Measurements from ENCODE around the gene MAT2B. TPM values are rescaled to one million over a fixed set of nuclear protein-coding genes. Genes with fewer than 3 reads are reported as not detected.

Gene MAT2B
- total RNA-seq, 1 experiment from 2014 or later: 66.2 TPM

DNA sequence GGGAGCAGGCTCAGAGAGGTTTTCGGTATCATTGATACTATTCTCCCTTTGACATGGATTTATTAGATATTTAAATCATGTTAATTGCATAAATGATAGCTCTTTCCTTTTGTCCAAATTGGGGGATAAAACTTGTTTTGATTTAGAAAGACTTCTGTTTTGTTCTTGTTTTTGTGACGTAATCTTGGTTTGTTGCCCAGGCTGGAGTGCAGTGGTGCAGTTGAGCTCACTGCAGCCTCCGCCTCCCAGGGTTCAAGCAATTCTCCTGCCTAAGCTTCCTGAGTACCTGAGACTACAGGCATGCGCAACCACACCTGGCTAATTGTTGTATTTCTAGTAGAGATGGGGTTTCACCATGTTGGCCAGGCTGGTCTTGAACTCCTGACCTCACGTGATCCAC lies 7.1 kb downstream of the MAT2B start:
- H3K9me2 ChIP-seq (ENCODE audit: insufficient read depth): no peaks in the 10 kb centered on the region
- no peaks in the 10 kb centered on the region for H3K27me3 ChIP-seq (ENCODE audit: insufficient read depth, low read depth)
- intact Hi-C loops (cut with micrococcal nuclease; ENCODE audit: unreplicated experiment): no loop called here
- H3K4me2 ChIP-seq: no peak overlapping the region
- TF ChIP-seq, protein P1, sequence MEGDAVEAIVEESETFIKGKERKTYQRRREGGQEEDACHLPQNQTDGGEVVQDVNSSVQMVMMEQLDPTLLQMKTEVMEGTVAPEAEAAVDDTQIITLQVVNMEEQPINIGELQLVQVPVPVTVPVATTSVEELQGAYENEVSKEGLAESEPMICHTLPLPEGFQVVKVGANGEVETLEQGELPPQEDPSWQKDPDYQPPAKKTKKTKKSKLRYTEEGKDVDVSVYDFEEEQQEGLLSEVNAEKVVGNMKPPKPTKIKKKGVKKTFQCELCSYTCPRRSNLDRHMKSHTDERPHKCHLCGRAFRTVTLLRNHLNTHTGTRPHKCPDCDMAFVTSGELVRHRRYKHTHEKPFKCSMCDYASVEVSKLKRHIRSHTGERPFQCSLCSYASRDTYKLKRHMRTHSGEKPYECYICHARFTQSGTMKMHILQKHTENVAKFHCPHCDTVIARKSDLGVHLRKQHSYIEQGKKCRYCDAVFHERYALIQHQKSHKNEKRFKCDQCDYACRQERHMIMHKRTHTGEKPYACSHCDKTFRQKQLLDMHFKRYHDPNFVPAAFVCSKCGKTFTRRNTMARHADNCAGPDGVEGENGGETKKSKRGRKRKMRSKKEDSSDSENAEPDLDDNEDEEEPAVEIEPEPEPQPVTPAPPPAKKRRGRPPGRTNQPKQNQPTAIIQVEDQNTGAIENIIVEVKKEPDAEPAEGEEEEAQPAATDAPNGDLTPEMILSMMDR (conservative IDR thresholded peaks at IDR 0.05): no peak
- TF ChIP-seq EZH2 (IDR thresholded peaks at IDR 0.05; ENCODE audit: low read depth): no peak
- H2AFZ ChIP-seq: no peak overlapping the region
- peaks cover under 1% of the 10 kb centered on the region; the same call in 1 of the 2 replicates for H3K4me1 ChIP-seq (replicated peaks; ENCODE audit: insufficient read depth)
- H3K36me3 ChIP-seq (ENCODE audit: low read depth): peaks cover 37% of the 10 kb centered on the region
- 0 out of 2 replicates have a peak, but pooled peaks cover 6% of the 10 kb centered on the region for H4K20me1 ChIP-seq (ENCODE audit: insufficient read depth)
- DNase-seq: no peak
- H3K27ac ChIP-seq: no peak overlapping the region
- no peaks in the 10 kb centered on the region for H3F3A ChIP-seq (ENCODE audit: insufficient read depth, low read depth)
- no peak overlapping the region for H3K4me3 ChIP-seq
- BruUV-seq (replicated peaks): no TSS peak
- H3K79me2 ChIP-seq (ENCODE audit: low read depth): peaks cover 49% of the 10 kb centered on the region
- POLR2A ChIA-PET (ENCODE audit: unreplicated experiment): no interaction called here
- no peaks in the 10 kb centered on the region for H3K9me3 ChIP-seq (ENCODE audit: insufficient read depth, low read depth)
- CTCF ChIA-PET: no interaction called here

DNA sequence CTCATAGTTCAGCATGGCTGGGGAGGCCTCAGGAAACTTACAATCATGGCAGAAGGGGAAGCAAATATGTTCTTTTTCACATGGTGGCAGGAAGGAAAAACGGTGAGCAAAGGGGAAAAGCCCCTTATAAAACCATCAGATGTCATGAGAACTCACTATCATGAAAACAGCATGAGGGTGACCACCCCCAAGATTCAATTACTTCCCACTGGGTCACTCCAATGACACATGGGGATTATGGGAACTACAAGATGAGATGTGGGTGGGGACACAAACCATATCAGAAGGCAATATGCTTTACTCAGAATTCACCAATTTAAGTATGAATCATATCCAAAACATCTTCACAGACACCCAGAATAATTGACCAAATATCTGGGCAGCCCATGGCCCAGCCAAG lies 19.7 kb downstream of the MAT2B start:
- H3K36me3 ChIP-seq (ENCODE audit: low read depth): no peaks in the 10 kb centered on the region
- intact Hi-C loops (cut with micrococcal nuclease; ENCODE audit: unreplicated experiment): no loop called here
- POLR2A ChIA-PET (ENCODE audit: unreplicated experiment): no interaction called here

DNA sequence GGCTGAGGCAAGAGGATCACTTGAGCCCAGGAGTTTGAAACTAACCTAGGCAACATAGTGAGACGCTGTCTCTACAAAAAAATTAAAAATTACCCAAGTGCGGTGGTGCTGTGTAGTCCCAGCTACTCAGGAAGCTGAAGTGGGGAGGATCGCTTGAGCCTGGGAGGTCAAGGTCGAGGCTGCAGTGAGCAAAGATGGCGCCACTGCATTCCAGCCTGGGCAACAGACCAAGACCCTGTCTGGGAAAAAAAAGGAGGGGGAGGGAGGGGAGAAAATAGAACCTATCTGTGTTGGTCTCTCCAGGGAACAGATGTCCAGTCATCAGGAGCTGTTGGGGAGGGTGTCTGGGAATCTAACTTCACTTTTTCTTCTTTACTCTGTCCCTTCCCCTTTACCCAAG lies 24.3 kb downstream of the MAT2B start:
- no peak overlapping the region for H3K4me2 ChIP-seq
- H3F3A ChIP-seq (ENCODE audit: insufficient read depth, low read depth): no peaks in the 10 kb centered on the region
- H3K27me3 ChIP-seq (ENCODE audit: insufficient read depth, low read depth): peaks cover 50% of the 10 kb centered on the region
- DNase-seq: no peak
- ChIA-PET CTCF (no interaction called here), POLR2A (ENCODE audit: unreplicated experiment) (no interaction called here)
- intact Hi-C loops (cut with micrococcal nuclease; ENCODE audit: unreplicated experiment): no loop called here
- BruUV-seq (replicated peaks): no TSS peak
- no peaks in the 10 kb centered on the region for H3K4me1 ChIP-seq (replicated peaks; ENCODE audit: insufficient read depth)
- H3K9me3 ChIP-seq (ENCODE audit: insufficient read depth, low read depth): no peaks in the 10 kb centered on the region
- H3K79me2 ChIP-seq (ENCODE audit: low read depth): no peaks in the 10 kb centered on the region
- no peaks in the 10 kb centered on the region for H3K36me3 ChIP-seq (ENCODE audit: low read depth)
- H2AFZ ChIP-seq: no peak overlapping the region
- H3K4me3 ChIP-seq: no peak overlapping the region
- H4K20me1 ChIP-seq (ENCODE audit: insufficient read depth): no peaks in the 10 kb centered on the region
- TF ChIP-seq, protein P1 (conservative IDR thresholded peaks at IDR 0.05): no peak
- no peaks in the 10 kb centered on the region for H3K9me2 ChIP-seq (ENCODE audit: insufficient read depth)
- H3K27ac ChIP-seq: no peak overlapping the region

More for the DNA sequence above, 19.7 kb downstream of the MAT2B start:
- CTCF ChIA-PET: no interaction called here
- no TSS peak for BruUV-seq (replicated peaks)
- Histone ChIP-seq H3K4me3 (no peak overlapping the region), H3K27me3 (ENCODE audit: insufficient read depth, low read depth) (peaks cover 22% of the 10 kb centered on the region), H3F3A (ENCODE audit: insufficient read depth, low read depth) (no peaks in the 10 kb centered on the region), H4K20me1 (ENCODE audit: insufficient read depth) (no peaks in the 10 kb centered on the region), H3K9me3 (ENCODE audit: insufficient read depth, low read depth) (no peaks in the 10 kb centered on the region), H3K79me2 (ENCODE audit: low read depth) (no peaks in the 10 kb centered on the region), H2AFZ (no peak overlapping the region), H3K9me2 (ENCODE audit: insufficient read depth) (no peaks in the 10 kb centered on the region), H3K4me2 (no peak overlapping the region), H3K4me1 (replicated peaks; ENCODE audit: insufficient read depth) (no peaks in the 10 kb centered on the region), H3K27ac (no peak overlapping the region)
- DNase-seq: no peak
- TF ChIP-seq, protein P1 (conservative IDR thresholded peaks at IDR 0.05): no peak
- no peak for TF ChIP-seq EZH2 (IDR thresholded peaks at IDR 0.05; ENCODE audit: low read depth)

Data from PC-9 (cell line).